Upper lobe of left lung (tissue), 4 donors: ENCODE results near the gene FOXE1.

Experiments
- POLR2A ChIP-seq, 4 donors: fragments of 450-650 bp; IDR thresholded peaks; one replicate each; pipeline ENCODE4 v1.5.1; 2016 to 2017; ENCODE audit warnings: antibody characterized with exemption in 4 of 4, mild to moderate bottlenecking in 2 of 4
- POLR2AphosphoS5 ChIP-seq, 2 donors: sonication (generic); formaldehyde crosslinking; IDR thresholded peaks; one replicate each; pipeline ENCODE4 v1.5.1; 2017; ENCODE audit warnings: antibody characterized with exemption in 2 of 2
- TF ChIP-seq, protein P1 (sequence below), 6 experiments: fragments of 450-650 bp in 4 of 6; fragments of 200-600 bp in 2 of 6; sonication (generic) in 2 of 6; IDR thresholded peaks; one replicate each; pipeline ENCODE4 v1.5.1; 2016 to 2019; ENCODE audit warnings: antibody characterized with exemption in 6 of 6

DNA sequence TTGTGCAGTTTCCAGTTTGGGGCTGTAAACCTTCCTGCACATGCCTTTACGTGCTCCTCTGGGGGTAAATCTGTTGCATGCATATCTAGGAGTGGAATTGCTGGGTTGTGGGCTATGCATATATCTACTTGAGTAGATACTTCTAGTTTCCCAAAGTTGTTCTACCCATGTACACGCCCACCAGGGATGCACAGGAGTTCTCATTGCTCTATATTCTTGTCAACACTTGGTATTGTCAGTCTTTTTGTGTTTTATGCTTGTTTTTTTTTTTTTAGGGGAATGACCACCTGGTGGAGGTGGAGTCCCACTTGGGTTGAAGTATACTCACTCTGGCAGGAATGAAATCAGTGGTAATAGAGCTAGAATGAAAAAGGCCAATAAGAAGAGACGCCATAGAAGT is 23.0 kb downstream of the FOXE1 start:
- TF ChIP-seq, protein P1, sequence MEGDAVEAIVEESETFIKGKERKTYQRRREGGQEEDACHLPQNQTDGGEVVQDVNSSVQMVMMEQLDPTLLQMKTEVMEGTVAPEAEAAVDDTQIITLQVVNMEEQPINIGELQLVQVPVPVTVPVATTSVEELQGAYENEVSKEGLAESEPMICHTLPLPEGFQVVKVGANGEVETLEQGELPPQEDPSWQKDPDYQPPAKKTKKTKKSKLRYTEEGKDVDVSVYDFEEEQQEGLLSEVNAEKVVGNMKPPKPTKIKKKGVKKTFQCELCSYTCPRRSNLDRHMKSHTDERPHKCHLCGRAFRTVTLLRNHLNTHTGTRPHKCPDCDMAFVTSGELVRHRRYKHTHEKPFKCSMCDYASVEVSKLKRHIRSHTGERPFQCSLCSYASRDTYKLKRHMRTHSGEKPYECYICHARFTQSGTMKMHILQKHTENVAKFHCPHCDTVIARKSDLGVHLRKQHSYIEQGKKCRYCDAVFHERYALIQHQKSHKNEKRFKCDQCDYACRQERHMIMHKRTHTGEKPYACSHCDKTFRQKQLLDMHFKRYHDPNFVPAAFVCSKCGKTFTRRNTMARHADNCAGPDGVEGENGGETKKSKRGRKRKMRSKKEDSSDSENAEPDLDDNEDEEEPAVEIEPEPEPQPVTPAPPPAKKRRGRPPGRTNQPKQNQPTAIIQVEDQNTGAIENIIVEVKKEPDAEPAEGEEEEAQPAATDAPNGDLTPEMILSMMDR (IDR thresholded peaks at IDR 0.05): no peak
- no peak for TF ChIP-seq POLR2AphosphoS5 (IDR thresholded peaks at IDR 0.05)
- TF ChIP-seq POLR2A (IDR thresholded peaks at IDR 0.05): no peak
